ENCODE data around the gene CDH4.

CDH4 gene

GRCh38 chr20:61682996-61683681 is 431.1 kb downstream of the CDH4 start:
- H3K4me3 ChIP-seq (replicated peaks in 1 of 2; ENCODE audit: low read depth in 2 of 2, low read length in 2 of 2), result no peak overlapping the region
- no peak for TF ChIP-seq CTCF (IDR thresholded peaks at IDR 0.05; ENCODE audit: low read depth, low read length)
- no peak for DNase-seq (ENCODE audit: low read depth in 2 of 2)

GRCh38 chr20:61683721-61684120 is 431.7 kb downstream of the CDH4 start:
- TF ChIP-seq CTCF (IDR thresholded peaks at IDR 0.05; ENCODE audit: low read depth, low read length), result no peak
- DNase-seq (ENCODE audit: low read depth in 2 of 2), result no peak

GRCh38 chr20:61684136-61684535 is 432.1 kb downstream of the CDH4 start:
- H3K4me3 ChIP-seq (replicated peaks in 1 of 2; ENCODE audit: low read depth in 2 of 2, low read length in 2 of 2), result no peak overlapping the region
- no peak for DNase-seq (ENCODE audit: low read depth in 2 of 2)
- no peak for TF ChIP-seq CTCF (IDR thresholded peaks at IDR 0.05; ENCODE audit: low read depth, low read length)

More at GRCh38 chr20:61683721-61684120, 431.7 kb downstream of the CDH4 start:
- H3K4me3 ChIP-seq (replicated peaks in 1 of 2; ENCODE audit: low read depth in 2 of 2, low read length in 2 of 2), result no peak overlapping the region

- no peak overlapping the region for H3K4me3 ChIP-seq (replicated peaks in 1 of 2; ENCODE audit: low read depth in 2 of 2, low read length in 2 of 2)
- TF ChIP-seq CTCF (IDR thresholded peaks at IDR 0.05; ENCODE audit: low read depth, low read length), result no peak
- DNase-seq (ENCODE audit: low read depth in 2 of 2), result no peak
These were observed 432.6 kb downstream of the CDH4 start for GRCh38 chr20:61684583-61685235.

GRCh38 chr20:61685462-61685861 is 433.4 kb downstream of the CDH4 start:
- no peak for DNase-seq (ENCODE audit: low read depth in 2 of 2)
- H3K4me3 ChIP-seq (replicated peaks in 1 of 2; ENCODE audit: low read depth in 2 of 2, low read length in 2 of 2), result no peak overlapping the region
- TF ChIP-seq CTCF (IDR thresholded peaks at IDR 0.05; ENCODE audit: low read depth, low read length), result no peak

GRCh38 chr20:61686051-61686936 is 434.2 kb downstream of the CDH4 start:
- TF ChIP-seq CTCF (IDR thresholded peaks at IDR 0.05; ENCODE audit: low read depth, low read length), result no peak
- H3K4me3 ChIP-seq (replicated peaks in 1 of 2; ENCODE audit: low read depth in 2 of 2, low read length in 2 of 2), result no peak overlapping the region
- DNase-seq (ENCODE audit: low read depth in 2 of 2), result no peak
